Loucy (cell line): ENCODE data around the gene SLC2A1.

ENCODE experiments used
- H2AFZ ChIP-seq: fragments of 200-600 bp; sonication (generic); 2 replicates; pipeline ENCODE4 v1.6.0; 2016; ENCODE audit warnings: antibody characterized with exemption, mild to moderate bottlenecking, low read length, moderate library complexity
- H3F3A ChIP-seq: fragments of 200-600 bp; 2 replicates; pipeline ENCODE4 v1.6.0; 2016; ENCODE audit warnings: antibody characterized with exemption, low read depth, mild to moderate bottlenecking
- H3K27me3 ChIP-seq: fragments of 200-600 bp; sonication (generic); 2 replicates; pipeline ENCODE4 v1.6.1; 2014; ENCODE audit warnings: low read length, mild to moderate bottlenecking; ENCODE audit not compliant: insufficient read depth, poor library complexity, severe bottlenecking
- H3K36me3 ChIP-seq: fragments of 200-600 bp; sonication (generic); 2 replicates; pipeline ENCODE4 v1.6.1; 2016; ENCODE audit warnings: low read length; ENCODE audit not compliant: insufficient read depth
- H3K4me1 ChIP-seq: fragments of 200-600 bp; sonication (generic); 2 replicates; pipeline ENCODE4 v1.5.1; 2014; ENCODE audit warnings: low read length, mild to moderate bottlenecking; ENCODE audit not compliant: insufficient read depth, poor library complexity, severe bottlenecking
- H3K4me2 ChIP-seq: fragments of 200-600 bp; sonication (generic); 2 replicates; pipeline ENCODE4 v1.6.0; 2014; ENCODE audit warnings: antibody characterized with exemption, low read length, low read depth, mild to moderate bottlenecking; ENCODE audit not compliant: poor library complexity, severe bottlenecking
- H3K4me3 ChIP-seq: fragments of 200-600 bp; sonication (generic); 2 replicates; pipeline ENCODE4 v1.5.1; 2014; ENCODE audit warnings: low read length, mild to moderate bottlenecking, mixed read lengths; ENCODE audit not compliant: poor library complexity, severe bottlenecking
- H3K79me2 ChIP-seq: fragments of 200-600 bp; sonication (generic); 2 replicates; pipeline ENCODE4 v1.6.1; 2014; ENCODE audit warnings: low read length; ENCODE audit not compliant: insufficient read depth
- H3K9ac ChIP-seq: fragments of 200-600 bp; sonication (generic); 2 replicates; pipeline ENCODE4 v1.6.0; 2014; ENCODE audit warnings: mild to moderate bottlenecking, low read depth, low read length, moderate library complexity; ENCODE audit not compliant: poor library complexity, severe bottlenecking
- H3K9me2 ChIP-seq: fragments of 200-600 bp; sonication (generic); replicated peaks from 2 replicates; pipeline ENCODE4 v1.6.1; 2016; ENCODE audit warnings: low read depth, low read length, mixed read lengths
- H3K9me3 ChIP-seq: fragments of 200-600 bp; sonication (generic); 2 replicates; pipeline ENCODE4 v1.6.1; 2014; ENCODE audit warnings: mild to moderate bottlenecking, antibody characterized with exemption, low read length, low read depth; ENCODE audit not compliant: insufficient read depth
- H4K20me1 ChIP-seq: fragments of 200-600 bp; sonication (generic); 2 replicates; pipeline ENCODE4 v1.6.0; 2014; ENCODE audit warnings: antibody characterized with exemption, low read length, mild to moderate bottlenecking; ENCODE audit not compliant: insufficient read depth, poor library complexity, severe bottlenecking
- EZH2phosphoT487 ChIP-seq: fragments of 200-600 bp; IDR thresholded peaks from 2 replicates; pipeline ENCODE4 v1.6.1; 2018; ENCODE audit warnings: antibody characterized with exemption, mild to moderate bottlenecking, moderate library complexity, borderline replicate concordance
- TF ChIP-seq, protein P1 (sequence below): fragments of 200-600 bp; sonication (generic); conservative IDR thresholded peaks from 2 replicates; pipeline ENCODE4 v1.5.1; 2014; ENCODE audit warnings: mild to moderate bottlenecking, antibody characterized with exemption, low read length

Gene SLC2A1

DNA sequence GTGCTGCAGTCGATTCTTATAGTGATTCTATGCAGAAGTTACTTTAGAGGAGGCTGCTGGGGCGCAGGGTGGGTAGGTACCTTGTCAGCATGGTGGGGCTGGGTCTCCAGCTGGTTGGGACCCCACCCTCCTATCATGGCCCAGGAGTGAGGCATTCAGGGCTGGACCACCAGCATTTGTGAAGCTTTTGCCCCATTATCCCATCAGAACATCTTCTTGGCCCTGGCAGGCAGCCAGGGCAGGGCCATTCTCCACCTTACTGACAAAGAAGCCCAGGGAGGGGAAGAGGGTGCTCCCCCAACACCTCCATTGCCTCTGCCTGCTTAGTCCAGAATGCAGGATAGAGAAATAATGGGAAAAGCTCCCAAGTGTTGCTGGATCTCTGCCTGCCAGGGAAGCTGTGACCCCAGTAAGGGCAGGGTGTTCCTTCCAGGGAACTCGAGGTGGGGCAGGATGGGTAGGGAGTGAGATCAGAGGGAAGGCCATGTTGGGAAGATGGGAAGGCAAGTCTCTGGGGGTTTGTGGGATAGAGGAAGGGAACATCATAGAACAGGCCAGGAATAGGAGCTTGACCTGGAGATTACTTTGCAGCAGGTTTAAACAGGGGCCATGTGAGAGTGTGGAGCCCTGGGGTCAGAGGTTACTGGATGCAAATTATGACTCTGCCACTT, 16.2 kb upstream of the SLC2A1 start:
- Histone ChIP-seq H3K4me1 (no peaks in the 10 kb centered on the region), H2AFZ (no peak overlapping the region), H3K27me3 (no peaks in the 10 kb centered on the region), H3K36me3 (no peaks in the 10 kb centered on the region), H3F3A (no peaks in the 10 kb centered on the region), H3K9me2 (no peaks in the 10 kb centered on the region), H4K20me1 (no peaks in the 10 kb centered on the region), H3K4me2 (no peak overlapping the region), H3K9ac (no peak overlapping the region), H3K79me2 (no peaks in the 10 kb centered on the region), H3K9me3 (no peaks in the 10 kb centered on the region), H3K4me3 (no peak overlapping the region)
- TF ChIP-seq, protein P1, sequence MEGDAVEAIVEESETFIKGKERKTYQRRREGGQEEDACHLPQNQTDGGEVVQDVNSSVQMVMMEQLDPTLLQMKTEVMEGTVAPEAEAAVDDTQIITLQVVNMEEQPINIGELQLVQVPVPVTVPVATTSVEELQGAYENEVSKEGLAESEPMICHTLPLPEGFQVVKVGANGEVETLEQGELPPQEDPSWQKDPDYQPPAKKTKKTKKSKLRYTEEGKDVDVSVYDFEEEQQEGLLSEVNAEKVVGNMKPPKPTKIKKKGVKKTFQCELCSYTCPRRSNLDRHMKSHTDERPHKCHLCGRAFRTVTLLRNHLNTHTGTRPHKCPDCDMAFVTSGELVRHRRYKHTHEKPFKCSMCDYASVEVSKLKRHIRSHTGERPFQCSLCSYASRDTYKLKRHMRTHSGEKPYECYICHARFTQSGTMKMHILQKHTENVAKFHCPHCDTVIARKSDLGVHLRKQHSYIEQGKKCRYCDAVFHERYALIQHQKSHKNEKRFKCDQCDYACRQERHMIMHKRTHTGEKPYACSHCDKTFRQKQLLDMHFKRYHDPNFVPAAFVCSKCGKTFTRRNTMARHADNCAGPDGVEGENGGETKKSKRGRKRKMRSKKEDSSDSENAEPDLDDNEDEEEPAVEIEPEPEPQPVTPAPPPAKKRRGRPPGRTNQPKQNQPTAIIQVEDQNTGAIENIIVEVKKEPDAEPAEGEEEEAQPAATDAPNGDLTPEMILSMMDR, result no peak
- TF ChIP-seq EZH2phosphoT487, result no peak

DNA sequence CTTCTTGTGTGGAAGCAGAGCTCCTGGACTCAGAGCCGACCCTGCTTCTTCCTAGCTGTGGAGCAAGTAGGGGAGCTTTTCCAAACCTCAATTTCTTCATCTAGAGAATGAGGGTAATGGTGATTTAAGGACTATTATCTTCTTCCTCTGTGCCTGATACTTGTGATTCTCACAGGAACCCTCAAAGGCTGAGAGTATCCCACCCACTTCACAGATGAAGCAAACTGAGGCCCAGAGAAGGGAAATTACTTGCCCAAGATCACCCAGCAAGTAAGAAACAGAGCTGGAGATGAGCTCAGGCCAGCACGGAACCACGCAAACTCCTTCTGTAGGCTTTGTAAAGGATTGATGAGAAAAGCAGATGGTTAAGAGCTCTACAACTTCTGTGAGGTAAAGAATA, 15.1 kb upstream of the SLC2A1 start:
- H3K27me3 ChIP-seq, result no peaks in the 10 kb centered on the region

DNA sequence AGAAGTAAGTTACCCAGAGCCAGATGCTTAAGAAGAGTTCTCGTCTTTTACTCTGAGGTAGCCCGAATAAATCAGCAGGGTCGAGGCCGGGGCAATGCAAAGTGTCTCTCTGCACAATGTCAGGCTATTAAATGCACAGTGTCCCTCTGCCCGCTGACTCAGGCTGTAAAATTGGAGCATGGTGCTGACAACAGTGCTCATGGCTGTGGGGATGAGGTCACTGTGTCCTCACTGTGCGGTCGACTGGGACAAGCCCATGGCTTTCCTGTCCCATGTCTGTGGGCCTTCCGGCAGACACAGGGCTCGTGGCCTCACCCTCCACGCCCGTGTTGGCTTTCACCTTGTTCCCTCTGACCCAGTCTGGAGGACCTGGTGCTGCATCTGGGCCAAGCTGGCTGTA, 14.6 kb upstream of the SLC2A1 start:
- H3K79me2 ChIP-seq, result no peaks in the 10 kb centered on the region
- no peaks in the 10 kb centered on the region for H3K36me3 ChIP-seq
- H3F3A ChIP-seq, result no peaks in the 10 kb centered on the region
- no peaks in the 10 kb centered on the region for H3K9me3 ChIP-seq
- TF ChIP-seq EZH2phosphoT487, result no peak
- TF ChIP-seq, protein P1, result no peak
- no peaks in the 10 kb centered on the region for H4K20me1 ChIP-seq
- no peaks in the 10 kb centered on the region for H3K4me1 ChIP-seq
- no peaks in the 10 kb centered on the region for H3K9me2 ChIP-seq
- no peak overlapping the region for H2AFZ ChIP-seq
- H3K9ac ChIP-seq, result no peak overlapping the region
- H3K27me3 ChIP-seq, result no peaks in the 10 kb centered on the region
- H3K4me3 ChIP-seq, result no peak overlapping the region
- no peak overlapping the region for H3K4me2 ChIP-seq

More for the DNA sequence above, 15.1 kb upstream of the SLC2A1 start:
- Histone ChIP-seq H3K9me3 (no peaks in the 10 kb centered on the region), H3K79me2 (no peaks in the 10 kb centered on the region), H3K36me3 (no peaks in the 10 kb centered on the region), H3K4me3 (no peak overlapping the region), H4K20me1 (no peaks in the 10 kb centered on the region), H3K4me2 (no peak overlapping the region), H3K9ac (no peak overlapping the region), H3K9me2 (no peaks in the 10 kb centered on the region), H2AFZ (no peak overlapping the region), H3F3A (no peaks in the 10 kb centered on the region), H3K4me1 (no peaks in the 10 kb centered on the region)
- TF ChIP-seq EZH2phosphoT487, result no peak
- TF ChIP-seq, protein P1, result no peak
